Transverse colon (tissue), 4 donors: Measurements from ENCODE around the gene KAT2B. TPM values are rescaled to one million over a fixed set of nuclear protein-coding genes. Genes with fewer than 3 reads are reported as not detected.
A peak's percentile ranks its signal among the peaks of the same experiment; 100 is the strongest.
"Not testable (repeated sequence)": the region's sequence is repeated elsewhere in the genome, so short reads cannot be mapped to it uniquely, and the experiment has no call there.

ENCODE experiments used
- DNase-seq: peaks from one replicate; pipeline ENCODE4 v3.0.0-alpha.2; 2019
- H3K27ac ChIP-seq, 4 donors: fragments of 200-600 bp; sonication (generic); 2 replicates each; pipeline ENCODE4 v1.5.1; 2016 to 2018; ENCODE audit warnings: inconsistent platforms in 4 of 4
- H3K27me3 ChIP-seq: fragments of 200-600 bp; sonication (generic); 2 replicates; pipeline ENCODE4 v1.5.1; 2017; ENCODE audit warnings: inconsistent platforms
- H3K36me3 ChIP-seq, 4 donors: fragments of 200-600 bp; sonication (generic); 2 replicates each; pipeline ENCODE4 v1.5.1; 2017 to 2019; ENCODE audit warnings: inconsistent platforms in 4 of 4
- H3K4me1 ChIP-seq, 4 donors: fragments of 200-600 bp; sonication (generic); 2 replicates each; pipeline ENCODE4 v1.5.1; 2017 to 2020; ENCODE audit warnings: inconsistent platforms in 4 of 4
- H3K4me3 ChIP-seq, 4 donors: fragments of 200-600 bp; sonication (generic); 1 replicate in 1 of 4; 2 replicates in 3 of 4; pipeline versions ENCODE4 v1.5.1 to v1.6.1; 2017 to 2019; ENCODE audit warnings: inconsistent platforms in 4 of 4
- H3K9me3 ChIP-seq, 2 donors: fragments of 200-600 bp; sonication (generic); 2 replicates each; pipeline ENCODE4 v1.5.1; 2017 to 2019; ENCODE audit warnings: inconsistent platforms in 2 of 2
- EP300 ChIP-seq: sonication (generic); formaldehyde crosslinking; IDR thresholded peaks from one replicate; pipeline ENCODE4 v1.6.1; 2017; ENCODE audit warnings: antibody characterized with exemption, low read depth
- POLR2A ChIP-seq: fragments of 450-650 bp; IDR thresholded peaks from one replicate; pipeline ENCODE4 v1.6.1; 2016; ENCODE audit warnings: antibody characterized with exemption, mild to moderate bottlenecking, moderate library complexity
- POLR2AphosphoS5 ChIP-seq, 3 donors: sonication (generic); formaldehyde crosslinking; IDR thresholded peaks; one replicate each; pipeline ENCODE4 v1.6.1; 2016; ENCODE audit warnings: antibody characterized with exemption in 3 of 3
- WGBS, 2 donors: methylation state at CpG; one replicate each; pipeline ENCODE4 v1.1.5; 2018; ENCODE audit warnings: low coverage in 1 of 2; 5-methylcytosine and 5-hydroxymethylcytosine counted together
- in situ Hi-C, 4 donors: fragments of 200-750 bp; cut with MboI; loops; one replicate each; pipeline versions ENCODE4 v1.15.0 to v1.15.1; 2017; ENCODE audit warnings: low sequenced_read_pairs in 3 of 4, low pct_ligation_motif_present in 1 of 4, low pct_unique_long_range_greater_than_20kb in 1 of 4
- intact Hi-C: fragments of 100-400 bp; cut with DNase I; formaldehyde crosslinking; loops from one replicate; pipeline ENCODE4 v1.15.1; 2023; ENCODE audit warnings: low total_unique reads
- total RNA-seq, 4 donors: library from RNA; depleted of rRNA; stranded (reverse); fragments of >200 nt; gene quantifications; one replicate each; pipeline ENCODE4 v1.1.0, GENCODE V29; 2016
- TF ChIP-seq, protein P1 (sequence below), 5 experiments: fragments of 200-600 bp in 3 of 5; fragments of 450-650 bp in 2 of 5; sonication (generic) in 3 of 5; IDR thresholded peaks; 1 replicate in 2 of 5; 2 replicates in 3 of 5; pipeline ENCODE4 v1.5.1; 2016 to 2017; ENCODE audit warnings: antibody characterized with exemption in 5 of 5, inconsistent platforms in 3 of 5, mild to moderate bottlenecking in 2 of 5, moderate library complexity in 1 of 5

KAT2B gene
- total RNA-seq, 4 donors from 2014 or later: 21.3 to 35.5 (median 30.2) TPM

DNA sequence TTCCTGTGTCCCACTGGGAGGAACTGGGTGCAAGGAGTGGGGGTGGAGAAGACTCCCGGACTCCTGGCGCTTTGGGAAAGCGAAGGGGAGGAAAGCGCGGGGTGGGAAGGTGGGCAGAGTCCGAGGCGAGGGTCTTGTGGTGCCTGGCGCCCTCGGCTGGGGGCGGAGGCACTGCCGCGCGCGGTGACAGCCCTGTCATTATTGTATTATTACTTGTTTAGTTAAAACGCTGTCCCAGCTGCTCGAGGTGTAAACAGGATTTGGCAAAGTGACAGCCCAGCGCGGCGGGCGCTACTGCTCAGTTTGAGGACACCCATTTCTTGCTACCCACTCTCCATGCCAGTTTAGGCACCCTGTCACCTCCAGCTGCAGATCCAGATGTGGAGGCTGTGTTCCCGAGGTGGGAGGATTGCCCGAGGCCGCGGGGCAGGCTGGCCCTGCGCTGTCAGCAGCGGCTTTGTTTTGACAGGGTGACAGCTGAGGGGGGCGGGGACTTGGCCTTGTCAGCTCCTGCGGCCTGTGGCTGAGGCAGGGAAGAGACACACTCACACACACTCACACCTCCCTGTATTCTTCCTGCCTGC lies 1.0 kb downstream of the KAT2B start:
- Histone ChIP-seq H3K4me1 (peaks cover 20 to 48% (median 38%) of the 10 kb centered on the region in 4 donors), H3K36me3 (no peaks in the 10 kb centered on the region), H3K27ac (peak overlapping the region; percentile 94 to 100 (median 99)), H3K27me3 (no peaks in the 10 kb centered on the region), H3K4me3 (peak overlapping the region; percentile 62 to 84 (median 76)), H3K9me3 (no peaks in the 10 kb centered on the region)
- DNase-seq: peak; percentile 91
- 0% methylated on average over 9 to 28 of the region's 28 CpGs for WGBS, 2 donors
- intact Hi-C loops: loop anchor here (10.0 kb wide), 1 partner anchor 104 kb away; no protein-coding TSS in a partner anchor
- TF ChIP-seq POLR2A (no peak), EP300 (no peak), POLR2AphosphoS5 (IDR thresholded peaks at IDR 0.05) (peak; percentile 48 to 71 (median 60))
- in situ Hi-C loops: loop anchor here in 2 of 4 donors (10.0 to 25.0 kb wide), 2 partner anchors 96 to 146 kb away; partner anchors contain the start of genes SGO1 (in 2 of the 2) and RAB5A (in 1 of the 2)

DNA sequence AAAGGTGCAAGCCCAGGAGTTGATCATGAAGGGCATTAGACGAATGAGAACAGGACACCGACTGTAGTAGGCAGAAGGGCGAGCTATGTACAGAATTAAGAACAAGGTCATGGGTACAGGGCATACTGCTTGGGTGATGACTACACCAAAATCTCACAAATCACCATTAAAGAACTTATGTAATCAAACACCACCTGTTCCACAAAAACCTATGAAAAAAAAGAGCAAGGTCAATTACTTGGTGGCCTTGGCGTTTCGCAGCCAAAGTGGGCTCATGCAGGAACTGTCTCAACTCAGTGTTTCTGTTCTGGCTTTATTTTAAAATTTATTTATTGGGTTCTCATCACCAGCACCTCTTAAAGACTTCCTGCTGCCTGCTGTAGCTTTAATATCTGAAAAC lies 2.1 kb downstream of the KAT2B start:
- Histone ChIP-seq H3K4me1 (peaks cover 26 to 59% (median 42%) of the 10 kb centered on the region in 4 donors), H3K9me3 (no peaks in the 10 kb centered on the region), H3K27ac (peak overlapping the region; percentile 94 to 100 (median 99)), H3K4me3 (peak overlapping the region in 1 of 4 donors; percentile 73), H3K36me3 (no peaks in the 10 kb centered on the region), H3K27me3 (no peaks in the 10 kb centered on the region)
- DNase-seq: no peak
- no peak for TF ChIP-seq EP300
- TF ChIP-seq POLR2AphosphoS5 (IDR thresholded peaks at IDR 0.05): no peak
- TF ChIP-seq POLR2A: no peak
- TF ChIP-seq, protein P1, sequence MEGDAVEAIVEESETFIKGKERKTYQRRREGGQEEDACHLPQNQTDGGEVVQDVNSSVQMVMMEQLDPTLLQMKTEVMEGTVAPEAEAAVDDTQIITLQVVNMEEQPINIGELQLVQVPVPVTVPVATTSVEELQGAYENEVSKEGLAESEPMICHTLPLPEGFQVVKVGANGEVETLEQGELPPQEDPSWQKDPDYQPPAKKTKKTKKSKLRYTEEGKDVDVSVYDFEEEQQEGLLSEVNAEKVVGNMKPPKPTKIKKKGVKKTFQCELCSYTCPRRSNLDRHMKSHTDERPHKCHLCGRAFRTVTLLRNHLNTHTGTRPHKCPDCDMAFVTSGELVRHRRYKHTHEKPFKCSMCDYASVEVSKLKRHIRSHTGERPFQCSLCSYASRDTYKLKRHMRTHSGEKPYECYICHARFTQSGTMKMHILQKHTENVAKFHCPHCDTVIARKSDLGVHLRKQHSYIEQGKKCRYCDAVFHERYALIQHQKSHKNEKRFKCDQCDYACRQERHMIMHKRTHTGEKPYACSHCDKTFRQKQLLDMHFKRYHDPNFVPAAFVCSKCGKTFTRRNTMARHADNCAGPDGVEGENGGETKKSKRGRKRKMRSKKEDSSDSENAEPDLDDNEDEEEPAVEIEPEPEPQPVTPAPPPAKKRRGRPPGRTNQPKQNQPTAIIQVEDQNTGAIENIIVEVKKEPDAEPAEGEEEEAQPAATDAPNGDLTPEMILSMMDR (IDR thresholded peaks at IDR 0.05): no peak
- in situ Hi-C loops: loop anchor here in 2 of 4 donors (10.0 to 25.0 kb wide), 2 partner anchors 98 to 145 kb away; partner anchors contain the start of genes SGO1 (in 2 of the 2) and RAB5A (in 1 of the 2)
- WGBS, 2 donors: 60 to 83% methylated on average over 2 to 5 of the region's 5 CpGs
- intact Hi-C loops: loop anchor here (10.0 kb wide), 1 partner anchor 102 kb away; no protein-coding TSS in a partner anchor

DNA sequence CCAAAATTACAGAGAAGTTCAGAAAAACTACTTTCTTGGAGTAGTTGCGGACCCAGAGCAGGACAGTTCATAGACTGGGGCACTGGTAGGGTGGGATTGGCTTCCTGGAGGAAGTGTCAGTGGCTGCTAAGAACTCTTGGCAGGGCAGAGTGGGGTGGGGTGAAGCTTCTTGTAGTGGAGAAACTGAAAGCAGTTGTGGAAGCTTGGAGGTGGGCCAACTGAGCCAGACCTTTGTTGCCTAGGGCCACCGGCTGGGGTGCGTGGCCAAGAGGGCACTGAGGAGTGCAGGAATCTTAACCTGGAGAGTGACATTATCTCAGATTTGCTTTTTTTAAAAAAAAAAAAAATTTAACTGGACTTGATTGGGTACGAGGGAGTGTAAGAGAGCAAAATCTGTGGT lies 3.1 kb downstream of the KAT2B start:
- Histone ChIP-seq H3K4me3 (peak overlapping the region in 1 of 4 donors; percentile 36), H3K9me3 (no peaks in the 10 kb centered on the region), H3K27ac (peak overlapping the region; percentile 94 to 100 (median 99)), H3K27me3 (no peaks in the 10 kb centered on the region), H3K36me3 (no peaks in the 10 kb centered on the region), H3K4me1 (peaks cover 26 to 68% (median 50%) of the 10 kb centered on the region in 4 donors)
- intact Hi-C loops (loop anchor here (10.0 kb wide), 1 partner anchor 101 kb away; no protein-coding TSS in a partner anchor), in situ Hi-C loops (loop anchor here in 2 of 4 donors (10.0 to 25.0 kb wide), 2 partner anchors 99 to 144 kb away; partner anchors contain the start of genes SGO1 (in 2 of the 2) and RAB5A (in 1 of the 2))
- TF ChIP-seq EP300 (no peak), POLR2AphosphoS5 (IDR thresholded peaks at IDR 0.05) (peak in 1 of 3 donors; percentile 46)
- TF ChIP-seq, protein P1 (IDR thresholded peaks at IDR 0.05): no peak
- WGBS, 2 donors: 9 to 13% methylated on average over 3 to 4 of the region's 4 CpGs
- peak; percentile 93 for DNase-seq

DNA sequence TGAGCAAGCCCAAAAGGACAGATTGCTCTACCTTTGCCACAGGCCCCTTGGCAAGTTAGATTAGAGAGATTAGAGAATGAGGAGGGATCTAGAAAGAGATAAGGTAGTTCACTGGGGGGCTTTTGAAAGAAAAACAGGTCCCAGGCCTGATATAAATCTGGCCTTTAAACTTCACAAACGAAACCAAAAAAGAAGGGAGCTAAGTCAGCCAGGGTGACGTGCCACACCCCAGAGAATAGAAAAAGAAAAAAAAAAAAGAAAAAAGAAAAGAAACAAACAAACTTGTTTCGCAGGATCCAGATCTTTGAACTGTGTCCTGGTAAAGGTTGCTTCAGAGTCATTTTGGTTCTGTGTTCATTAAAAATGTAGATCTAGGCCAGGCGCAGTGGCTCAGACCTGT lies 3.6 kb downstream of the KAT2B start:
- peaks cover 26 to 67% (median 51%) of the 10 kb centered on the region in 4 donors for H3K4me1 ChIP-seq
- H3K9me3 ChIP-seq: no peaks in the 10 kb centered on the region
- 14 to 47% methylated on average over 3 to 4 of the region's 4 CpGs for WGBS, 2 donors
- no peak for TF ChIP-seq POLR2AphosphoS5 (IDR thresholded peaks at IDR 0.05)
- TF ChIP-seq POLR2A: no peak
- no peak for TF ChIP-seq EP300
- TF ChIP-seq, protein P1 (IDR thresholded peaks at IDR 0.05): no peak
- in situ Hi-C loops (loop anchor here in 2 of 4 donors (10.0 to 25.0 kb wide), 2 partner anchors 99 to 143 kb away; partner anchors contain the start of genes SGO1 (in 2 of the 2) and RAB5A (in 1 of the 2)), intact Hi-C loops (loop anchor here (10.0 kb wide), 1 partner anchor 101 kb away; no protein-coding TSS in a partner anchor)
- H3K4me3 ChIP-seq: peak overlapping the region in 1 of 4 donors; percentile 36
- H3K27ac ChIP-seq: peak overlapping the region; percentile 94 to 100 (median 99)
- no peak for DNase-seq
- no peaks in the 10 kb centered on the region for H3K36me3 ChIP-seq
- H3K27me3 ChIP-seq: no peaks in the 10 kb centered on the region

DNA sequence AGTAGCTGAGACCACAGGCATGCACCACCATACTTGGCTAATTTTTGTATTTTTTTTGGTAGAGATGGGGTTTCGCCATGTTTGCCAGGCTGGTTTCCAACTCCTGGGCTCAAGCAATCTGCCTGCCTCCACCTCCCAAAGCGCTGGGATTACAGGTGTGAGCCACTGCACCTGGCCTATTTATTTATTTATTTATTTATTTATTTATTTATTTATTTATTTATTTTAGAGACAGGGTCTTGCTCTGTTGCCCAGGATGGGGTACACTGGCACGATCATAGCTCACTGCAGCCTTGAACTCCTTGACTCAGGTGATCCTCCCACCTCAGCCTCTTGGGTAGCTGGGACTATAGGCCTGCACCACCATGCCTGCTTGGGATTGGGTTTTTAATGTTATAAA lies 4.9 kb downstream of the KAT2B start:
- WGBS, 2 donors: 96 to 100% methylated on average over 2 to 3 of the region's 3 CpGs
- not testable (repeated sequence) for H3K4me3 ChIP-seq, H3K27me3 ChIP-seq, H3K9me3 ChIP-seq, H3K36me3 ChIP-seq, DNase-seq
- in situ Hi-C loops: loop anchor here in 2 of 4 donors (10.0 to 25.0 kb wide), 2 partner anchors 100 to 142 kb away; partner anchors contain the start of genes SGO1 (in 2 of the 2) and RAB5A (in 1 of the 2)
- intact Hi-C loops: loop anchor here (5.0 to 10.0 kb wide), 2 partner anchors 98 to 100 kb away; partner anchors contain the start of gene RAB5A
- Histone ChIP-seq H3K4me1 (peaks cover 26 to 68% (median 46%) of the 10 kb centered on the region in 4 donors), H3K27ac (peak overlapping the region in 1 of 4 donors; percentile 94)
